Hepatocyte (in vitro differentiated cells): ENCODE results near the gene C19orf47. TPM values are rescaled to one million over a fixed set of nuclear protein-coding genes. Genes with fewer than 3 reads are reported as not detected.

Source experiments
- DNase-seq: peaks from one replicate; pipeline ENCODE4 v3.0.0-alpha.2; 2016; ENCODE audit warnings: low spot score
- H2AFZ ChIP-seq: fragments of 200-600 bp; sonication (generic); 2 replicates; pipeline ENCODE4 v1.6.0; 2016; ENCODE audit warnings: antibody characterized with exemption, mild to moderate bottlenecking
- H3K27ac ChIP-seq: fragments of 200-600 bp; sonication (generic); 2 replicates; pipeline ENCODE4 v1.5.1; 2016; ENCODE audit warnings: mild to moderate bottlenecking
- H3K27me3 ChIP-seq: fragments of 200-600 bp; sonication (generic); 2 replicates; pipeline ENCODE4 v1.6.1; 2016
- H3K36me3 ChIP-seq: fragments of 200-600 bp; sonication (generic); replicated peaks from 2 replicates; pipeline ENCODE4 v1.5.1; 2016; ENCODE audit warnings: low read depth; ENCODE audit not compliant: insufficient read depth
- H3K4me1 ChIP-seq: fragments of 200-600 bp; sonication (generic); 2 replicates; pipeline ENCODE4 v1.5.1; 2016; ENCODE audit warnings: mild to moderate bottlenecking, moderate library complexity; ENCODE audit not compliant: insufficient read depth
- H3K4me2 ChIP-seq: fragments of 200-600 bp; sonication (generic); 2 replicates; pipeline ENCODE4 v1.6.0; 2016
- H3K4me3 ChIP-seq: fragments of 200-600 bp; sonication (generic); 2 replicates; pipeline ENCODE4 v1.5.1; 2016; ENCODE audit warnings: mild to moderate bottlenecking
- H3K79me2 ChIP-seq: fragments of 200-600 bp; sonication (generic); 2 replicates; pipeline ENCODE4 v1.6.0; 2017; ENCODE audit warnings: mild to moderate bottlenecking
- H3K9me2 ChIP-seq: fragments of 200-600 bp; sonication (generic); replicated peaks from 2 replicates; pipeline ENCODE4 v1.6.0; 2017; ENCODE audit warnings: mild to moderate bottlenecking; ENCODE audit not compliant: insufficient read depth
- H3K9me3 ChIP-seq: fragments of 200-600 bp; sonication (generic); 2 replicates; pipeline ENCODE4 v1.5.1; 2016; ENCODE audit warnings: low read depth, mild to moderate bottlenecking
- H4K20me1 ChIP-seq: fragments of 200-600 bp; sonication (generic); 2 replicates; pipeline ENCODE4 v1.6.0; 2016; ENCODE audit warnings: mild to moderate bottlenecking; ENCODE audit not compliant: insufficient read depth, poor library complexity, severe bottlenecking
- EZH2 ChIP-seq: fragments of 200-600 bp; sonication (generic); IDR thresholded peaks from 2 replicates; pipeline ENCODE4 v1.6.1; 2016; ENCODE audit warnings: antibody characterized with exemption, mild to moderate bottlenecking, borderline replicate concordance
- EZH2phosphoT487 ChIP-seq: fragments of 200-600 bp; sonication (generic); IDR thresholded peaks from one replicate; pipeline ENCODE4 v1.6.1; 2018; ENCODE audit warnings: antibody characterized with exemption, mild to moderate bottlenecking, low read depth, moderate library complexity; ENCODE audit not compliant: unreplicated experiment, severe bottlenecking
- WGBS: methylation state at CpG from one replicate; pipeline ENCODE4 v1.1.6; 2016; ENCODE audit warnings: low lambda C conversion rate; ENCODE audit errors: missing lambda C conversion rate; 5-methylcytosine and 5-hydroxymethylcytosine counted together
- polyA plus RNA-seq: library from polyadenylated mRNA; unstranded; fragments of >200 nt; fragmentation: Nextera tagmentation; extraction: Ambion mirVana; gene quantifications from 2 replicates; pipeline ENCODE4 v1.2.1, GENCODE V29; 2016
- total RNA-seq: library from RNA; depleted of rRNA; stranded (reverse); fragments of >200 nt; gene quantifications from 2 replicates; pipeline ENCODE4 v1.2.3, GENCODE V29; 2014
- TF ChIP-seq, protein P1 (sequence below): fragments of 200-600 bp; sonication (generic); IDR thresholded peaks from 2 replicates; pipeline ENCODE4 v1.5.1; 2016; ENCODE audit warnings: antibody characterized with exemption, mild to moderate bottlenecking; ENCODE audit not compliant: poor library complexity

C19orf47 gene
- total and polyA plus RNA-seq, 2 experiments from 2014 or later: 7.4 to 9.8 TPM

DNA sequence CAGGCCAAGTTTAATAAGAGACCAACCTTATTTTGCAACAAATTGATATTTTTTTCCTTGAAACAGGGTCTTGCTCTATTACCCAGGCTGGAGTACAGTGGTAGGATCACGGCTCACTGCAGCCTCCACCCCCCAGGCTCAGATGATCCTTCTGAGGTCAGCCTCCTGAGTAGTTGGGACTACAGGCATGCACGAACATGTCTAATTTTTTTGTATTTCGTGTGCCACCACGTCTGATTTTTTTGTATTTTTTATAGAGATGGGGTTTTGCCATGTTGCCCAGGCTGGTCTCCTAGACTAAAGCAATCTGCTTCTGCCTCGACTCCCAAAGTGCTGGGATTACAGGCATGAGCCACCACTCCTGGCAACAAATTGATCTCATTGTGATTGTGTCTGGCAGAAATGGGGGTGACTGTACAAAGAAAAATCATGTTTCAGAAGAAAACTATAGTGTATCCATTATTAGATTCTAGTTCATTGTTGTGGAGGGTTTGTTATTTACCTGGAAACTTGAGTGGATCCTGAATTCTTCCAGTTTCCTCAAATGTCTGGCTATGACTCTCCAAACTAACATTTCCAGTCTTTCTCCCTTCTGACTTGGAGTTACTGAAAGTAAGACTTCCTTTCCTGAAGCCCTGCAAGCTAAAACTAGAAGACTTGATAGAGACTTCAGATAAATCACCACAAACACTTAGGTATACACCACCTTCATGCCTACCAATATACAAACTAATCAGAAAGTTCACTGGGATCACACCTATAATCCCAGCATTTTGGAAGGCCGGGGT lies 45.8 kb downstream of the C19orf47 start:
- Histone ChIP-seq H3K27me3 (no peaks in the 10 kb centered on the region), H3K9me2 (no peaks in the 10 kb centered on the region), H3K79me2 (no peaks in the 10 kb centered on the region), H4K20me1 (no peaks in the 10 kb centered on the region), H3K4me1 (no peaks in the 10 kb centered on the region), H3K4me3 (no peak overlapping the region), H3K9me3 (no peaks in the 10 kb centered on the region), H3K27ac (no peak overlapping the region), H3K4me2 (no peak overlapping the region), H2AFZ (no peak overlapping the region), H3K36me3 (no peaks in the 10 kb centered on the region)
- DNase-seq: no peak
- TF ChIP-seq EZH2phosphoT487: no peak
- TF ChIP-seq, protein P1, sequence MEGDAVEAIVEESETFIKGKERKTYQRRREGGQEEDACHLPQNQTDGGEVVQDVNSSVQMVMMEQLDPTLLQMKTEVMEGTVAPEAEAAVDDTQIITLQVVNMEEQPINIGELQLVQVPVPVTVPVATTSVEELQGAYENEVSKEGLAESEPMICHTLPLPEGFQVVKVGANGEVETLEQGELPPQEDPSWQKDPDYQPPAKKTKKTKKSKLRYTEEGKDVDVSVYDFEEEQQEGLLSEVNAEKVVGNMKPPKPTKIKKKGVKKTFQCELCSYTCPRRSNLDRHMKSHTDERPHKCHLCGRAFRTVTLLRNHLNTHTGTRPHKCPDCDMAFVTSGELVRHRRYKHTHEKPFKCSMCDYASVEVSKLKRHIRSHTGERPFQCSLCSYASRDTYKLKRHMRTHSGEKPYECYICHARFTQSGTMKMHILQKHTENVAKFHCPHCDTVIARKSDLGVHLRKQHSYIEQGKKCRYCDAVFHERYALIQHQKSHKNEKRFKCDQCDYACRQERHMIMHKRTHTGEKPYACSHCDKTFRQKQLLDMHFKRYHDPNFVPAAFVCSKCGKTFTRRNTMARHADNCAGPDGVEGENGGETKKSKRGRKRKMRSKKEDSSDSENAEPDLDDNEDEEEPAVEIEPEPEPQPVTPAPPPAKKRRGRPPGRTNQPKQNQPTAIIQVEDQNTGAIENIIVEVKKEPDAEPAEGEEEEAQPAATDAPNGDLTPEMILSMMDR: no peak
- TF ChIP-seq EZH2: no peak
- 82% methylated on average over 6 of the region's 6 CpGs for WGBS

DNA sequence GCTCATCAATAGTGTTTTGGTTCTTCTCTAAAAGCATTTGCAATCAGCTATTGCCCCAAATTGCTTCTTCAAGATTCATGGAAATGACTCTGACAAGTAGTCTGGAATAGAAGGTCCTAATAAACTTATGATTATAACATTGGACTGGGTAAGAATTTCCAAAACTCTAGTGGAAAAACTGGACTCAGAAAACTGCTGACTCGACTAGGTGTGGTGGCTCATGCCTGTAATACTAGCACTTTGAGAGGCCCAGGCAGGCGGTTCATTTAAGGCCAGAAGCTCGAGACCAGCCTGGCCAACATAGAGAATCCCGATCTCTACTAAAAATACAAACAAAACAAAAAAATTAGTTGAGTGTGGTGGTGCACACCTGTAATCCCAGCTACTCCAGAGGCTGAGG lies 47.5 kb downstream of the C19orf47 start:
- H3K27me3 ChIP-seq: no peaks in the 10 kb centered on the region
- 94% methylated on average over 4 of the region's 4 CpGs for WGBS
- no peak overlapping the region for H3K27ac ChIP-seq
- no peak for TF ChIP-seq EZH2phosphoT487
- TF ChIP-seq, protein P1: no peak
- no peak for TF ChIP-seq EZH2
- no peak overlapping the region for H3K4me3 ChIP-seq
- no peaks in the 10 kb centered on the region for H3K4me1 ChIP-seq
- no peaks in the 10 kb centered on the region for H3K79me2 ChIP-seq
- no peaks in the 10 kb centered on the region for H3K9me2 ChIP-seq
- no peak for DNase-seq
- no peak overlapping the region for H2AFZ ChIP-seq
- no peaks in the 10 kb centered on the region for H4K20me1 ChIP-seq
- no peaks in the 10 kb centered on the region for H3K9me3 ChIP-seq
- H3K36me3 ChIP-seq: no peaks in the 10 kb centered on the region
- H3K4me2 ChIP-seq: no peak overlapping the region

DNA sequence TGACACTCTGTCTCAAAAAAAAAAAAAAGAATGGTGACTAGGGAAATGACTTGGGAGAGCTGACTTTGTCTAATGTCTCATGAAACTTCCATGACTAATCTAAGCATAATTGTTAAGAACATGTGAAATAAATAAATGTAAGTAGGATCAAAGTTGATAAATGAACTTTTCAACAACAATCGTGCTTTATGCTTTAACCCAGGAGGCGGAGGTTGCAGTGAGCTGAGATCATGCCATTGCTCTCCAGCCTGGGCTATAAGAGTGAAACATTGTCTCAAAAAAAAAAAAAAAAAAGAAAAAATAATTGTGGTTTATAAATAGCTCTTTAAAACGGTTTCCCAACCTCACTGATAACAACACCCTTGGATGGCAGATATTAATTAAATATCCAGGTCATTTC lies 50.2 kb downstream of the C19orf47 start:
- no peak overlapping the region for H3K27ac ChIP-seq
- TF ChIP-seq EZH2: no peak
- TF ChIP-seq, protein P1: no peak
- no peak for TF ChIP-seq EZH2phosphoT487
- no peak overlapping the region for H3K4me2 ChIP-seq
- no peaks in the 10 kb centered on the region for H3K36me3 ChIP-seq
- H4K20me1 ChIP-seq: no peaks in the 10 kb centered on the region
- no peaks in the 10 kb centered on the region for H3K4me1 ChIP-seq
- WGBS: 77% methylated on average over 3 of the region's 3 CpGs
- H2AFZ ChIP-seq: no peak overlapping the region
- no peaks in the 10 kb centered on the region for H3K27me3 ChIP-seq
- H3K9me3 ChIP-seq: no peaks in the 10 kb centered on the region
- DNase-seq: no peak
- H3K4me3 ChIP-seq: no peak overlapping the region
- no peaks in the 10 kb centered on the region for H3K9me2 ChIP-seq
- no peaks in the 10 kb centered on the region for H3K79me2 ChIP-seq

DNA sequence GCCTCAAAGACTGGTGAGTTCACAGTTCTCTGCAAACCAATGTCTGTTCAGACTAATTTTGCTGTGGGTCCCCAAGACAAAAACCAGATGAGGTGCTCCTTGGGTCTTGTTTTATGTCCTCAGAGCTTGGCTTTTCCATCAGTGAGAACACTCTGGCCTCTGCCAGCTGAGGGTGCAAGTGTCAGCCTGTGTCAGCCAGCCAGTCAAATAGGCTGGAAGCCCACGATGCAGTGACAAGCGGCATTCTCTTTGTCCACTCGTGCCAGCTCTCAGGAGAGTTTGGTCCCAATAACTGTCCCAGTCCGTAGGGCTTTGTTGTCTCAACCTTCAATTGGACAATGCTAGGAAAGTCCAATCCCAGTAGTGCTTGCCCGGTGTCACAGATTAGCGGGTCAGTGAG lies 53.6 kb downstream of the C19orf47 start:
- no peaks in the 10 kb centered on the region for H4K20me1 ChIP-seq
- DNase-seq: no peak
- no peaks in the 10 kb centered on the region for H3K36me3 ChIP-seq
- no peaks in the 10 kb centered on the region for H3K79me2 ChIP-seq
- no peak overlapping the region for H3K27ac ChIP-seq
- no peaks in the 10 kb centered on the region for H3K27me3 ChIP-seq
- H3K4me1 ChIP-seq: no peaks in the 10 kb centered on the region
- H3K9me3 ChIP-seq: no peaks in the 10 kb centered on the region
- H3K4me2 ChIP-seq: no peak overlapping the region
- no peaks in the 10 kb centered on the region for H3K9me2 ChIP-seq
- H3K4me3 ChIP-seq: no peak overlapping the region
- TF ChIP-seq EZH2phosphoT487: no peak
- TF ChIP-seq, protein P1: no peak
- TF ChIP-seq EZH2: no peak
- H2AFZ ChIP-seq: no peak overlapping the region
- WGBS: 84% methylated on average over 6 of the region's 6 CpGs
